Spleen (tissue), 11 donors: Measurements from ENCODE around the gene GSX1. TPM values are rescaled to one million over a fixed set of nuclear protein-coding genes. Genes with fewer than 3 reads are reported as not detected.

Experiments
- DNase-seq: peaks from one replicate; pipeline ENCODE4 v3.0.0-alpha.2; 2020
- H3K27ac ChIP-seq, 8 donors: fragments of 200-600 bp; sonication (generic) in 7 of 8; 1 replicate in 4 of 8; 2 replicates in 4 of 8; pipeline versions ENCODE4 v1.5.0 to v1.8.0; 2016 to 2021; ENCODE audit warnings: inconsistent platforms in 4 of 8, mild to moderate bottlenecking in 4 of 8, moderate library complexity in 1 of 8
- H3K27me3 ChIP-seq, 7 donors: fragments of 200-600 bp; sonication (generic) in 6 of 7; replicated peaks in 1 of 7; 1 replicate in 4 of 7; 2 replicates in 3 of 7; pipeline versions ENCODE4 v1.5.0 to v1.8.0; 2016 to 2021; ENCODE audit warnings: inconsistent platforms in 3 of 7, mild to moderate bottlenecking in 1 of 7
- H3K36me3 ChIP-seq, 6 donors: fragments of 200-600 bp; sonication (generic) in 5 of 6; 1 replicate in 4 of 6; 2 replicates in 2 of 6; pipeline versions ENCODE4 v1.5.0 to v1.8.0; 2016 to 2021; ENCODE audit warnings: inconsistent platforms in 2 of 6
- H3K4me1 ChIP-seq, 6 donors: fragments of 200-600 bp; sonication (generic) in 5 of 6; 1 replicate in 3 of 6; 2 replicates in 3 of 6; pipeline versions ENCODE4 v1.5.0 to v1.8.0; 2016 to 2021; ENCODE audit warnings: inconsistent platforms in 3 of 6
- H3K4me3 ChIP-seq, 8 donors: fragments of 200-600 bp; sonication (generic) in 7 of 8; 1 replicate in 4 of 8; 2 replicates in 4 of 8; pipeline versions ENCODE4 v1.5.0 to v1.8.0; 2016 to 2021; ENCODE audit warnings: inconsistent platforms in 4 of 8, mild to moderate bottlenecking in 4 of 8, moderate library complexity in 2 of 8
- H3K9me3 ChIP-seq, 8 donors: fragments of 200-600 bp; sonication (generic) in 7 of 8; 1 replicate in 4 of 8; 2 replicates in 4 of 8; pipeline versions ENCODE4 v1.5.0 to v1.8.0; 2016 to 2021; ENCODE audit warnings: inconsistent platforms in 4 of 8
- CTCF ChIP-seq, 11 experiments: fragments of 200-600 bp in 7 of 11; fragments of 450-650 bp in 4 of 11; sonication (generic) in 4 of 11; IDR thresholded peaks in 8 of 11; conservative IDR thresholded peaks in 3 of 11; 1 replicate in 7 of 11; 2 replicates in 4 of 11; pipeline versions ENCODE4 v1.4.0 to v1.8.0; 2016 to 2021; ENCODE audit warnings: antibody characterized with exemption in 11 of 11, inconsistent platforms in 4 of 11, mild to moderate bottlenecking in 1 of 11
- POLR2A ChIP-seq, 3 donors: fragments of 450-650 bp; IDR thresholded peaks; one replicate each; pipeline ENCODE4 v1.5.1; 2017; ENCODE audit warnings: antibody characterized with exemption in 3 of 3, mild to moderate bottlenecking in 1 of 3
- POLR2AphosphoS5 ChIP-seq, 3 donors: sonication (generic); formaldehyde crosslinking; IDR thresholded peaks; one replicate each; pipeline ENCODE4 v1.5.1; 2017; ENCODE audit warnings: antibody characterized with exemption in 3 of 3
- WGBS, 5 donors: extraction: QIAGEN DNeasy Blood & Tissue Kit in 3 of 5; methylation state at CpG; one replicate each; pipeline versions ENCODE4 v1.1.5 to v1.1.7; 2013 to 2018; 5-methylcytosine and 5-hydroxymethylcytosine counted together
- intact Hi-C: fragments of 100-400 bp; cut with DNase I; formaldehyde crosslinking; loops from one replicate; pipeline ENCODE4 v1.15.0; 2023; ENCODE audit warnings: low total_unique reads
- polyA plus RNA-seq, 3 donors: library from polyadenylated mRNA; stranded (reverse); fragments of 200-250 nt; gene quantifications; one replicate each; pipeline ENCODE4 v1.2.1, GENCODE V29; 2013
- total RNA-seq, 7 donors: library from RNA; depleted of rRNA in 3 of 7; stranded (reverse); fragments of >200 nt in 3 of 7; fragmentation: NEBNext Ultra II Directional in 4 of 7; extraction: Animal tissue kit (Norgen Biotek cat#: 25700) in 4 of 7; gene quantifications; one replicate each; pipeline versions ENCODE4 v1.1.0 to v1.2.1, GENCODE V29; 2016 to 2021
- donor health status: healthy with polysubstance abuse.
- donor health status: DM: no; HTN: no; CAD: no; lungs with moderate emphysema.
- donor health status: DM: no; HTN: no; CAD: no.
- donor health status: Bipolar disorder and iron deficiency.
- donor health status: healthy.
- donor health status: DM: no; HTN: no; CAD: no.
- donor health status: DM: yes; HTN: yes; CAD: no.

The GSX1 gene
- total and polyA plus RNA-seq, 10 donors = not detected

GRCh38 chr13:27797228-27797624, 4.9 kb downstream of the GSX1 start:
- intact Hi-C loops = no loop called here
- peaks cover 3 to 25% (median 8%) of the 10 kb centered on the region in 6 donors for H3K4me1 ChIP-seq
- no peak overlapping the region for H3K27ac ChIP-seq
- WGBS, 5 donors = 3 to 6% (median 5%) methylated on average over 14 to 24 of the region's 24 CpGs
- TF ChIP-seq POLR2A (IDR thresholded peaks at IDR 0.05) = no peak
- no peak for TF ChIP-seq POLR2AphosphoS5 (IDR thresholded peaks at IDR 0.05)
- no peak overlapping the region for H3K4me3 ChIP-seq
- H3K27me3 ChIP-seq = peaks cover 9 to 100% (median 77%) of the 10 kb centered on the region in 7 donors
- no peaks in the 10 kb centered on the region for H3K36me3 ChIP-seq
- H3K9me3 ChIP-seq = peaks cover 0 to 6% (median 0%) of the 10 kb centered on the region in 8 donors
- no peak for DNase-seq

GRCh38 chr13:27806744-27807387, 14.6 kb downstream of the GSX1 start:
- H3K4me3 ChIP-seq = no peak overlapping the region
- H3K27ac ChIP-seq = no peak overlapping the region
- H3K4me1 ChIP-seq = no peaks in the 10 kb centered on the region
- peaks cover 0 to 89% (median 8%) of the 10 kb centered on the region in 7 donors for H3K27me3 ChIP-seq
- no peak for TF ChIP-seq POLR2AphosphoS5 (IDR thresholded peaks at IDR 0.05)
- TF ChIP-seq POLR2A (IDR thresholded peaks at IDR 0.05) = no peak
- no peak for TF ChIP-seq CTCF (IDR thresholded peaks at IDR 0.05 in 8 of 11, conservative IDR thresholded peaks at IDR 0.05 in 3 of 11)
- 31 to 36% (median 34%) methylated on average over 8 of the region's 8 CpGs for WGBS, 5 donors
- no peaks in the 10 kb centered on the region for H3K36me3 ChIP-seq
- no peaks in the 10 kb centered on the region for H3K9me3 ChIP-seq
- intact Hi-C loops = no loop called here
- no peak for DNase-seq

- Histone ChIP-seq H3K27ac (no peak overlapping the region), H3K4me1 (no peaks in the 10 kb centered on the region), H3K9me3 (no peaks in the 10 kb centered on the region), H3K36me3 (no peaks in the 10 kb centered on the region), H3K27me3 (peaks cover 0 to 90% (median 8%) of the 10 kb centered on the region in 7 donors), H3K4me3 (no peak overlapping the region)
- WGBS, 5 donors = 52 to 76% (median 67%) methylated on average over 5 of the region's 5 CpGs
- no peak for DNase-seq
- intact Hi-C loops = no loop called here
- TF ChIP-seq POLR2AphosphoS5 (IDR thresholded peaks at IDR 0.05) (no peak), CTCF (IDR thresholded peaks at IDR 0.05 in 8 of 11, conservative IDR thresholded peaks at IDR 0.05 in 3 of 11) (no peak), POLR2A (IDR thresholded peaks at IDR 0.05) (no peak)
Observed at GRCh38 chr13:27808851-27809550, 16.7 kb downstream of the GSX1 start.

DNA sequence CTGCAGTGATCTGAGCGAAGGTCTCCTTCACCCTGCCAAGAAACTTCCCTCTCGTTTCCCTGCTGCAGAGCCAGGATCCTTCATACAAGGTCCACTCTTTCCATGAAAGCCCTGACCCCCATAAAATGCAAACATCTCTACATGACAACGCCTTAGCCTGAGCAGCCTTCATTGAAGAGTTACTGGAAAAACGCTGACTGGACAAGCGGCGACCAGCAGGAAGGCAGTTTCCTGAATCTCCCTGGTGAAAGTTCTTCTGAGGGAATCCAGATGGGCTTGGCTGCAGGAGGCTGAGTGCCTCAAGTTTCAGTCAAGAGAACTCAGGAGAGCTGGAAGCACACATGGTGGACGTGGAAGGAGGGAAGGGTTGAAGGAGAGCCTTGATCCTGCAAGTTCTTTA, 17.7 kb downstream of the GSX1 start:
- H3K4me1 ChIP-seq = no peaks in the 10 kb centered on the region
- H3K27ac ChIP-seq = no peak overlapping the region
- no peak for TF ChIP-seq CTCF (IDR thresholded peaks at IDR 0.05 in 8 of 11, conservative IDR thresholded peaks at IDR 0.05 in 3 of 11)
- TF ChIP-seq POLR2AphosphoS5 (IDR thresholded peaks at IDR 0.05) = no peak
- no peak for TF ChIP-seq POLR2A (IDR thresholded peaks at IDR 0.05)
- H3K36me3 ChIP-seq = no peaks in the 10 kb centered on the region
- DNase-seq = no peak
- H3K27me3 ChIP-seq = peaks cover 0 to 88% (median 8%) of the 10 kb centered on the region in 7 donors
- no peaks in the 10 kb centered on the region for H3K9me3 ChIP-seq
- intact Hi-C loops = no loop called here
- no peak overlapping the region for H3K4me3 ChIP-seq
- 53 to 64% (median 61%) methylated on average over 7 of the region's 7 CpGs for WGBS, 5 donors
